GM10248 (cell line): ENCODE measurements around the gene PCNP.

ENCODE experiments used
- CTCF ChIA-PET: fragments of 300-600 bp; sonication (Branson Sonifier 250); formaldehyde crosslinking; extraction: SDS; loops from one replicate; lab custom pipeline; 2021; ENCODE audit warnings: antibody characterized with exemption; lab: Yijun Ruan, JAX
- POLR2A ChIA-PET: fragments of 350-650 bp; sonication (Branson Sonifier 250); formaldehyde crosslinking; extraction: SDS; loops from one replicate; lab custom pipeline; 2020; ENCODE audit warnings: antibody characterized with exemption; lab: Yijun Ruan, JAX
- DNase-seq: peaks from one replicate; pipeline ENCODE4 v3.0.0; 2012; ENCODE audit errors: extremely low spot score
- CTCF ChIP-seq: IDR thresholded peaks from 2 replicates; pipeline ENCODE4 v1.5.1; 2012; ENCODE audit warnings: mild to moderate bottlenecking, low read depth; ENCODE audit errors: extremely low read depth, missing control alignments, control extremely low read depth

PCNP gene

DNA sequence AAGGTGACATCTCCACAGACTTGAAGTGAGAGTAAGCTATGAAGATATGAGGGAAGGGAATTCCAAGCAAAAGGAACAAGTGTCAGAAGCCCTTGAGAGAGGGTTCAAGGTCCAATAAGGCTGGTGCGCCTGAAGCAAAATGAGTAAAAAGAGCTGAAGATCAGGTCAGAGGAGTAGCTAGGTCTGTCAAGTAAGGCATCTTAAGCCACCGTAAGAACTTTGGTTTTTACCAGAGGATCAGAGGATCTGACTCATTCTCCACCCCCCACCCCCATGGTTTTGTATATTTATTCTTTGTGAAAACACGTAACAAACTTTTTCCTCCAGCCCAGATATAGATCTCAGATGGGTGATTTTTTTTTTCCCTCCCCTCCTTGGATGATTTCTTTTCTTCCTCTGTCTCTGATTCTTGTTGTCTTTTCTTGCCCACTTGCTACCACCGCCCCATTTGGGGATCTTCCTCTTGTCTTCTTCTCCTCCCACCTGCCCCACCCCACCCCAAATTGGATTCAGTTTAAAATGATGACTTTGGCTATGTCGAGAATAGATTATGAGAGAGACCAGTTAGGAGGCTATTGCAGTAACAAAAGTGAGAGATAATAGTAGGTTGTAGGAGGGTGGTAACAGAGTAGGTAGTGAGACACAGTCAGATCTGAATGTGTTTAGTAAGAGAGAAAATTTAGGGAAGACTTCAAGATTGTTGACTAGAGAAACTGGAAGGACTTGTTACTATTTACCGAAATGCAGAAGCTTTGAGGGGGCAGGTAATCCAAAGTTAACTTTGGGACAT, 6.3 kb upstream of the PCNP start:
- POLR2A ChIA-PET, result no interaction called here
- CTCF ChIA-PET, result no interaction called here
- no peak for TF ChIP-seq CTCF
- no peak for DNase-seq

- ChIA-PET POLR2A (interaction anchor here (0.6 kb wide), 1 partner anchor 212 kb away, joined by 3 read pairs; no protein-coding TSS in a partner anchor), CTCF (interaction anchor here (1.4 to 3.9 kb wide), 3 partner anchors 8 to 49 kb away, joined by 3 to 39 read pairs (median 3); partner anchors contain the start of gene TRMT10C)
- DNase-seq, result no peak
- TF ChIP-seq CTCF, result no peak
These were observed 2.7 kb upstream of the PCNP start for GRCh38 chr3:101571028-101571895.

DNA sequence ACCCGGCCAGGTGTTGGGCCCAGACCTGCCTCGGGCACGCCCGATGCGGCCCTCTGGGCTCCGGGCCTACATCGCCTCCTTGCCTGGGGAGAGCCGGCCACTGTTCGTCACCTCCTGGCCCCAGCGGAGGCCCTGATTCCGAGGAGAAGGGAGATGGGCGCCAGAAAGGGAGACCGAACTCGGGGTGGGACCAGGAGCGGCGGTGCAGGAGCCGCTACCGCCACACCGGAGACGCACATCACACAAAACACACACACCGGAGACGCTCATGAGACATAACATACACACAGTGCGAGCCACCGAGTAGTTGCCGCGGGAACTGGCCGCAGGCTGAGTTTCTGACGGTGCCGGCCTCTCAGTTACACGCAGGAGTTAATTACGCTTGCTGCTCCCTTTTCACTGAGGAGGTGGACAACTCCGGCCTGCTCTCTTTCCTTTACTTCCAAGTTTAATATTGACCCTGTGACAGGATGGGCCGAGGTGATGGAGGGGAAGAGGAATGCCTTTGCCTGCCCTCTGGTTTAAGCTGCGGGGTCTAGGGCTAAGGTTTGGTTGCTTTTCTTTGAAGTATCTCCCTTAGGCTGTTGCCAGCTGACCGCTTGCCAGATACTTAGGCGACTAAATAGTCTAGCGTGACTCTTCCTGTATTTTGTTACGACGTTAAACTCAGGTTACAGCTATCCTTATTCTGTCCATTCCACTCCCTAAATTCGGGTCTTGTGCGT, 570 bp downstream of the PCNP start:
- DNase-seq, result no peak
- no peak for TF ChIP-seq CTCF
- POLR2A ChIA-PET, result interaction anchor here (0.6 to 2.8 kb wide), 4 partner anchors 13 to 1048 kb away, joined by 4 to 17 read pairs (median 8); partner anchors contain the start of gene TRMT10C
- CTCF ChIA-PET, result interaction anchor here (0.8 to 3.9 kb wide), 23 partner anchors 11 to 866 kb away, joined by 3 to 39 read pairs (median 4); partner anchors contain the start of genes CEP97, TRMT10C and ZBTB11

DNA sequence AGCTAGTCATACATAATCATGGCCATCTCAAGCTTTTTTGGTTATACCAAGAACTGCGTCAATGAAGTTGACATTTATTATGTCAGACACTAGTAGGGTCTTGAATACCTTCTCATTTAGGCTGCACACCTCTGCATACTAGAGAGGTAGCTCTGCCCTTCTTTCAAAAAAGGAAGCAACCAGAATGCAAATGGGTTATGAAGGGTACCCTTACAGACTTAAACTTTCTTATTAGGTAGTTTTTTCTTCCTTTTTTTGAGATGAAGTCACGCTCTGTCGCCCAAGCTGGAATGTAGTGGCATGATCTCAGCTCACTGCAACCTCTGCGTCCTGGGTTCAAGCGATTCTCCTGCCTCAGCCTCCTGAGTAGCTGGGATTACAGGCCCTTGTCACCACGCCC, 3.3 kb downstream of the PCNP start:
- ChIA-PET CTCF (interaction anchor here (0.5 to 1.9 kb wide), 5 partner anchors 8 to 99 kb away, joined by 3 to 5 read pairs (median 3); no protein-coding TSS in a partner anchor), POLR2A (interaction anchor here (0.8 kb wide), 1 partner anchor 100 kb away, joined by 3 read pairs; no protein-coding TSS in a partner anchor)
- TF ChIP-seq CTCF, result no peak
- DNase-seq, result no peak

DNA sequence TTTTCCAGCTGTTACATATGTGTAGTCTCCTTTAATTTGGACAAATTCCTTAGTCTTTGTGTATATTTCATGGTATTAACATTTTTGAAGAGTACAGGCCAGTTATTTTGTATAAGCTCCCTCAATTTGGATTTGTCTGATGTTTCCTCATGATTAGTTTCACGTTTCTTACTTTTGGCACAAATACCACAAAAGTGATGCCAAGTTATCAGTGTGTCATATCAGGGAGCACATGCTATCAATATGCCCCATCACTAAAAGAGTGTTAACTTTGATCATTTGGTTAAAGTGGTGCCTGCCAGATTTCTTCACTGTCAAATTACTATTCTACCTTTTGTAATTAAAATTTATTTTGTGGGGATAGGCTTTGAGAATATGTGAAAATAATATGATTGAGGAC, 14.6 kb downstream of the PCNP start:
- no peak for DNase-seq
- CTCF ChIA-PET, result interaction anchor here (0.9 to 2.4 kb wide), 3 partner anchors 11 to 77 kb away, joined by 3 to 10 read pairs (median 8); partner anchors contain the start of gene PCNP
- TF ChIP-seq CTCF, result no peak
- POLR2A ChIA-PET, result no interaction called here
